H1 (cell line): ENCODE measurements around the gene MFNG. TPM values are rescaled to one million over a fixed set of nuclear protein-coding genes. Genes with fewer than 3 reads are reported as not detected.
A peak's percentile ranks its signal among the peaks of the same experiment; 100 is the strongest.

ENCODE experiments used
- ATF2 ChIP-seq: IDR thresholded peaks from 2 replicates; pipeline ENCODE4 v1.6.1; 2012; ENCODE audit warnings: low read length, inconsistent platforms
- CHD1 ChIP-seq: IDR thresholded peaks from 2 replicates; pipeline ENCODE4 v1.6.1; 2012; ENCODE audit warnings: low read depth, low read length, improper control_type of control experiment
- PHF8 ChIP-seq: fragments of 200-600 bp; sonication (generic); conservative IDR thresholded peaks from 2 replicates; pipeline ENCODE4 v1.7.1; 2012; ENCODE audit warnings: low read depth, mild to moderate bottlenecking, inconsistent platforms, low read length, moderate library complexity
- POLR2AphosphoS5 ChIP-seq: IDR thresholded peaks from 2 replicates; pipeline ENCODE4 v1.6.1; 2011; ENCODE audit warnings: low read depth, low read length
- TCF12 ChIP-seq: IDR thresholded peaks from 2 replicates; pipeline ENCODE4 v1.6.1; 2011; ENCODE audit warnings: low read depth, mild to moderate bottlenecking, low read length
- polyA plus RNA-seq, 7 experiments: library from polyadenylated mRNA; depleted of rRNA in 3 of 7; stranded (reverse) in 5 of 7; unstranded in 2 of 7; fragments of >200 nt in 5 of 7; fragments of 200-250 nt in 2 of 7; gene quantifications; 1 replicate in 5 of 7; 2 replicates in 1 of 7; 4 replicates in 1 of 7; pipeline versions ENCODE4 v1.2.1 to v1.2.3, GENCODE V29; 2011 to 2013; ENCODE audit warnings: missing spikeins in 2 of 7, mixed read lengths in 2 of 7
- total RNA-seq: library from RNA; stranded (reverse); fragmentation: NEBNext Ultra II Directional; extraction: Animal tissue kit (Norgen Biotek cat#: 25700); gene quantifications from 2 replicates; pipeline ENCODE4 v1.2.1, GENCODE V29; 2021

The MFNG gene
- total and polyA plus RNA-seq, 2 of the 8 experiments (the other 6 are each of a cell fraction or from before 2014, with no cell fraction given): 1.7 to 5.5 TPM

GRCh38 chr22:37519268-37520195, 33.3 kb upstream of the MFNG start, which contains the start of gene CARD10 (continued):
- TF ChIP-seq PHF8 (0 out of 2 replicates have a peak, but pooled peaks have one; percentile 28), POLR2AphosphoS5 (no peak), TCF12 (no peak), CHD1 (no peak), ATF2 (no peak)
